ENCODE measurements around the gene SPNS3.

SPNS3 gene

DNA sequence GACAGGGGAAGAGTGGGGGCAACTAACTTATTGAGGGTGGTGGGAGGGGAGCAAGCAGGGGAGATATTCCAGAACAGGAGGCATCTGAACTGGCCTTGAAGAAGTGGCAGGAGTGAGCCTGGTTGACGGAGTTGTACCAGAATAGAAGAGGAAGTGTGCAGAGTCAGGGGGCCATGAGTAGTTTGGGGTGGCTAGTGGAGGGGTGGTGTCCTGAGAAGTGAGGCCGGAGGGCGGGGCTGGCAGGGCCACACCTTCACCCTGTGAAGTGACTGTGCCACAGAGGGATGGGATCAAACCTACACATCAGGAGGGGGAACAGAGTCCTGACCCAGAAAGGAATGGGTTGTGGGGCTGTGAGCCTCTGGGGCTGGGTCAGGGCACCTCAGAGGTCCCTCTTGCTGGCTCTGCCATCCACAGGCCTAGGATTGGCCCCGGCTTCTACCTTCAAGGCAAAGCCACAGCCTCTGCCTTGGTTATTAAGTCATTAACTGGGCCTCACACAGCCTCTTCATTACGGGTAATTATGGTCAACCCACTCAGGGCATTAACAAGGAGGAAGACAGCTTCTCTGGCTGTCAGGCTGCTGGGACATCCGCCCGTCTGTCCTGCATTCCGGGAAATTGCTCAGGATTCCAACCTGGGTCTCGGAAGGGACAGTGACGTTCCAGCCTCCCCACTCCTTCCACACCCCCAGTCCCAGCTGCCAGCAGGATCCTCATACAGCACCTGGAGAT lies 77.6 kb downstream of the SPNS3 start:
- no peak for DNase-seq

DNA sequence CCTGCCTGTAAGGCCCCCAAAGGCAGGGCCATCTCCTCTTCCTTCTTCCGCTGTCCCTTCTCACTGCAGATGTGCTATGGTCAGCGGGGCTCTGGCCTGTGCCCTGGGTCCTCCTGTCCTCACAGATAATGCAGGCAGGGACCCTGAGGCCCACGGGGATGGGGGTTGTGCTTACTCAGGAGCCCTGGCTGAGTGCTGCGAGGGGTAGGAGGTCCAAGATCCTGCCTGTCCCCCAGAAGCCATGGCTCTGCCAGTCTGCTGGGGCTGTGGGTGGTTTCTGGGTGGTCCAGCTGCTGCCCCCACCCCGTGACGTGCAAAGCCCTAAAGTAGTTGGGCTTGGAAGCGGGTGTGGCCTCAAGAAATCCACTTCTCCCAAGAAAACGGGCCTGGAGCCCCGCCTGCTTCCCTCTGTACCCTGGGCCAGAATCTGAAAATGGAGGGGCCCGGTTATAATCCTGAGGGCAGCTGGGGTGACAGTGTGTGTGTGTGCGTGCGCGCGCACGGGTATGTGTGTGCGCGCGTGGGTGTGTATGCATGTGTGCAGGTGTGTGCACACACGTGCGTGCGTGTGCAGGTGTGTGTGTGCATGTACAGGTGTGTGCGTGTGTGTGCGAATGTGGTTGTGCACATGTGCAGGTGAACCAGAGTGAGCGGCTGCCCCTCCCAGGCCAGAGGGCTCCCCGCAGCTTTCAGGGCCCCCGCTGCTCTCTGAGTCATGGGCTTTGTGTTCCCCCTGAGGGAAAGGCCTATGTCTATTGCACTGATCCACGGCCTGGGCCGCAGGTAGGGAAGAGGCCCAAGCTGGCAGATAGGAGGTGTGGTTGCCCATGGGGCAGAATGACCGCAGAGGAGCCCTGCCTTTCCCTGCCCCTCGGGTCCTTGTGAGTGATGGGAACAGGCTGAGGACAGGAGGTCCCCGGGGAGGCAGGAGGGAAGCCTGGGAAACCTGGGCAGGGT lies 78.7 kb downstream of the SPNS3 start:
- DNase-seq, result no peak

DNA sequence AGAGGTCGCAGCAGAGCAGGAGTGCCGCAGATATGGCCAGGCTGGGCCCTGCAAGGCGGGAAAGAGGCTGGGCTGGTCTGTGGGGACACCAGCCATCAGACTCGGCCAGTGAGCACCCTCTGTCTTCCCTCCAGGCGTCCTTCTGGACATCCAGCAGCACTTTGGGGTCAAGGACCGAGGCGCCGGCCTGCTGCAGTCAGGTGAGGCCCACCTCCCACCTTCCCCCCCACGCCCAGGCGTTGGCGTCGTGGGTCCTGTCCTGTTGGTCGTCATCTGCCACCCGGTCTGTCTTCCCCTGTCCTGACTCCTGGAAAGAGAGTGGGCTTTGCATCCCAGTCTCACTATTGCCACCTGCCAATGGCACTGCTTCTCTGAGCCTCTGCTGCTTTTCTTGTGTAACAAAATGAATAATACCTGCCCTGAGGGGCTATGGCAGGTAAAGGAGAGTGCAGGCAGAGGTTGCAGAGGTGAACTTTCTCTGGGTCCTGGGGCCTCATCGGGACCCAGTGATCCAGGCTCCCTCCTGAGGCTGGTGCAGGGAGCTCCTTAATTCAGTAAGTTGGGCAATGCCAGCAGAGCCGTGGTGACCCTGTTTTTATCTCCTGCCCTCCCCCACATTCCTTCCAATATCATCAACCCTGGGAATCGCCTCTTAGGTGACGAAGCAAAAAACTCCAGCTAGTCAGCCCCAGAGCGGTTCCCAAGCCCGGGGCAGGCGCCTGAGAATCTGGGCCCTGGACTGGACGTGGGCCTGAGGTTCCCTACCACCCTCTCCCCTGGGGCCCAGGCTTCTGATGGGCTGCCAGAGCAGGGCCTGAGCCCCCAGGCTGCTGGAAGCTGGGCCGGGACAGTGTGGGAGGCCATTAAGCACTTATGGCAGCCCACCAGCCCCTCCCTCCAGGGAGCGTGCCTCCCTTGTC lies 79.6 kb downstream of the SPNS3 start:
- no peak for DNase-seq

DNA sequence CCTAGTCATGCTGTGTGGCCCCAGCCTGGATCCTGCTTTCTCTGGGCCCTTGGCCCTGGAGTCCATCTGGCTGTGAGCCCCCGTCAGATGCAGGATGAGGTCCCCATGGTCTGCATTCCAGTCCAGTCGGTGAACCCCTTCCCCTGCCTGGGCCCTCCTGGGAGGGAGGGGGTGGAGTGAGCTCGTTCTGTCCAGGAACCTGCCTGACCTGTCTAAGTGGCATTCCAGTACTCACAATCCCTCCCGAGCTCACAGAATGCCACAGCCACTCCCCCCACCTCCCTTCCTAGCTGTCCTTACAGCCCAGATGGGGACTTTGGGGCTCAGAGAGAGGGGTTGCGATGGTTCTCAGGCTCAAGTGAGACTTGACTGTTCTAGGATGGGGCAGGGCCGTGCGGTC lies 80.5 kb downstream of the SPNS3 start:
- no peak for DNase-seq

DNA sequence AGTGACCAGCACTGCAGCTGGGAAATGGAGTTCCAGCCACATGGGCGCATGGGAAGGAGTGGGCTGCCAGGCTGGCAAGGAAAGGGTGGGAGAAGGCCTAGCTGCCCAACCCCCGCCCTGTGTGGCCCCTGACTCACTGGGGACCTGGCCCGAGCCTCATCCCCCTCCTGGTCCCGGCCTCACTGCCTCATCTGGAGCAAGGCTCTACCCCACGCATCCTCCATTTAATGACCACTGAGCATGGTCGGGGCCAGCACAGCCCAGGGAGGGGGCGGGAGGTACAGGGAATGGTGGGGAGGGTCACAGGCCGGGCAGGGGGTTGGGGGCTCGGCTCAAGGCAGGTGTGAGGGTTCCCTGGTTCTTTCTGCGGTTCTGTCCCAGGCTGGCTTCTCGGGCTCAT lies 81.0 kb downstream of the SPNS3 start:
- no peak for DNase-seq

DNA sequence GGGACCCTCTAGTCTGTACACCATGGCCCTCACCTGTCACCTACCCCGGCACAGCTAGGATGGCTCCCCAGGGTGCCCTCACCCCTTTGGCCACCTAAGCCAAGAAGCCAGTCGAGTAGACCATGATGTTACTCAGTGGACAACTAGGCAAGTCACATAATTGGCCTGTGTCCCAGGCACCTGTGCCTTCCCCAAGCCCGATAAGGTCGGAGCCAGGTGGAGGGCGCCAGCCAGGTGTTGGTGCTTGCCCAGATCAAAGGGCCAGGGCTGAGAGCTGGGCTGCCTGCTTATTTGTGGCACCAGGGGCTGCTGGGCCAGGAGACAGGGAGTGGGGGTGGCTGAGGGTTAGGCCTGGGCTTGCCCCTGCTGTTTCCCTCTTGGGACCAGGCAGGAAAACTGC lies 81.8 kb downstream of the SPNS3 start:
- no peak for DNase-seq

DNA sequence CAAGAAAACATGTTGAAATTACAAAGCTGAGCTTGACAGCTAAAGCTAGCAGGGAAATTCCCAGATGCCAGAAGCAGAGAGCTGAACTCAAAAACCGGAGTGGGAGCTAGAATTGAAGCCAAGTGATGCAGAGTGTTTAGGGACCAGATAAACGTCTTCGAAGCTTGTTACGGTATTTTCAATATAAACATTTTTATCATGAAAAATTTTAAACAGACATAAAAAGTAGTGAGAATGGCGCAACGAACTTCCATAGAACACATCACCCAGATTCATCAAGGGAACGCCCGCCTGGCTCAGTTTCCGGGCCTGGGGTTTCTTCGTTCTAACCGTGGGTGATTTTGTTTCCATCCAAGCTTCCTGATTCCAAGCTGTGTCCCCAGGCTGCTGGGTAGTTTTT lies 83.0 kb downstream of the SPNS3 start:
- no peak for DNase-seq

DNA sequence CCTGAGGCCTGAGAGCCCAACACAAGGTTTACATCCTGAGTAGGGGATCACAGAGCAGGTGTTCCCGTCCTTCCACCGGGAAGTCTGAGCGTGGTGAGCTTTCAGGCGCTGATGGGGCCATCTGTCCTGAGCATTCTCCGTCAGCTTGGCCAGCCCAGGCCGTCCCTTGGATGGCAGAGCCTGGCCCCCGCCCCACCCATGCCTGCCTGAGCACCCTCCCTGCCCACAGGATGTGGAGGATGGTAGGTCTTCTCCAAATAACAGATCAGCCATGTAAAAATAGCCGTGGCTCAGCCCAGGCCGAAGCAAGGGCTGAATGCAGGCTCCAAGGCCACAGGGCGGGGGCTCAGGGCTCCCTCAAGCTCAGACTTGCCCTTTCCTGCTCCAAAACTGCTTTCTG lies 85.2 kb downstream of the SPNS3 start:
- DNase-seq, result no peak

DNA sequence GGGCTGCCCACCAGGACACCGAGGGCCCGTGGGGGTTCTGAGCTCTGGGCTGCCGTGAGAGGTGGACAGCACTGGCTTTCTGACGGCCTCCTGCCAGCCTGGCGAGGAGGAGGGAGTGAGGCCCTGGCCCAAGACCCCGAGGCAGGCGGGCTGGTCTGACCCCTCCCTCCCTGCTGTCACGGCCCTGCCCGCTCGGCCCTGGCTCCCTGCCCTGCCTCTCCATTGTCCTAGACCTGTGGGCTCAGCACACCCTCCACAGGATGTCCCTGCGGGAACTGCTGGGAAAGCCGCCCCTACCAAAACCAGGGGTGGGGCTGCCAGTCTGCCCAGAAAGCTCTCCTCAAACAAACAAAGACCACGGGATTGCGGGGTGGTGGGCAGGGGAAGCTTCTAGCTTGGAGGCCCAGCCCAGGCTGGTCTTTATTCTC lies 85.6 kb downstream of the SPNS3 start:
- no peak for DNase-seq

DNA sequence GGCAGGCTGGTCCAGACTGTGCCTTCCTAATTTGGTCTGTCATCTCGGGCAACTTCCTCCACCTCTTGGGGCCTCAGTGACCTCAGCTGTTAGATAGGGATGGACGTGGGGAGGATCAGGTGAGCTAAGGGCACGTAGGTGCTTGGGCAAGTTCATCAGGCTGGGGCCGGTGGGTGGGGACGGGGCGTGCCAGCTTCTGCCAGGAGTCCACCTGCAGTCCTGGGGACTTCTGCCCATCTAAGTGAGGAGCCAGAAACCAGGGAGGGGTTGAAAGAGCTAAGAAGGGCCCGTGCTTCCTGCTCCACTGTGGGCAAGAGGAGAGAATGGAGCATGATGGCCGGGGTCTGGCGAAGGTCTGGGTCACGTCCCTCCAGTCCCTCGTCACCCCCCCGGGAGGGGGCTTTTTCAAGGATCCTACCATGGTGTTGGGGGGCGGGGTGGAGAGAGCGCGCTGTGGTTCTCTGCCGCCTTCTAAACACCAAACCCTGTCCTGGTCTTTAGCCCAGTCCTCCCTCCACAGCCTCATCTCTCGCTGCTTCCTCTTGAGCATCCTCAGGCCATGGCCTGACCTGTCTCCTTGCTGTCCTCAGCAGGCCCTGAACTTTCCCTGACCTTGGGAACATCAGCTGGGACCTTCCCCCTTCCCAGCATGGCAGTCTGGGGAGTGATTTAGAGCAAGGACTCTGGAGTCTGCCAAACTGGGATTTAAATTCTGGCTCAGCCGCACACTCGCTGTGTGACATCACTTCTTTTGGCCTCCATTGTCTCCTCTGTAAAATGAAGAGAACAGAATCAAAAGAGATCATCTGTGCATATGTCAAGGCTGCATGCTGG lies 86.5 kb downstream of the SPNS3 start:
- DNase-seq, result no peak

DNA sequence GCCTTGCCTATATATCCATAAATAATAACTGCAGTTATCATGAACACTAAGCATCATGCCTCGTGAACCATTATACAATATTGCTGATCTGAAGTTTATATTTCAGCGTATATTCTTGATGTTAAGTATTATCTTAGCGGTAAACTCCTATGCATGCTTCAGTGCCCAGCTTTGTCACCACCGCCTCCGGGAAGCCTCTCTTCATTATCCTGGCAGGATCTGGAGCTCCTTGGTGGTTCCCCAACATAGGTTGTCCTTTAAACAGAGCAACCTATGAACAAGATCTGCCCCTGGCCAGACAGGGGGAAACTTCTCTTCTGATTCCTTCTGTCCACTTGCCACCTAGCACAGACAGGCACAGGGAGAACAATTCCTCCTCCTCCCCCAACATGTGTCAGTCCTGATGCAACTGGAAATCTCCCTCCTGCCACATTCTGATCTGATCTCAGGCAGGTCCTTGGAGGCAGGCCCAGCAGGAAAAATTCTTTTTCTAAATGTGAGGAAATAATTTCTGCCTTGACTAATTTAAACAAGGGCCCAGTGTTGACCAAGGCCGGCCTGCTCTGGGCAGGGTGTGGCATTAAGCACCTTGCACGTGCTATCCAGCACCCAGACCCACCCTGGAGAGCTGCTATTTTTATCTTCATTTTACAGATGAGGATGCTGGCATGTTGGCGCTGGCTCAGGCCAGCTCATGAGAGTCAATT lies 87.3 kb downstream of the SPNS3 start:
- DNase-seq, result no peak

DNA sequence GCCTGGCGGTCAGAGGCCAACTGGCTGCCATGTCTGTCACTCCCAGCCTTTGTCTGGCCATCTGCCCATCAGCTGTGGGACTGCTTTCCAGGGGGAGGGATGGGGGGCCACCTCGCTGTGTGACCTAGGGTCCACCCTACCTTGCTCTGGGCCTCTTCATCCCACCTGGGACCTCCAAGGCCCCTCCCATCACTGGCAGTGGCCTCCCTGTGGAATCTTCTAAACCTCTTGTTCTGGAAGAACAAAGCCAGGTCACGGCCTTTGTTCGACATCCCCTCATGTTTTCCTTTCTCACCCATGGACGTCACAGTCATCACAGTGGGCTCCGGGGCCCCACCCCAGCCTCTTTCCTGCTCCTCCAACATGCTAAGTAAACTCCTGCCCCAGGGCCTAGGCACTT lies 88.9 kb downstream of the SPNS3 start:
- no peak for DNase-seq

DNA sequence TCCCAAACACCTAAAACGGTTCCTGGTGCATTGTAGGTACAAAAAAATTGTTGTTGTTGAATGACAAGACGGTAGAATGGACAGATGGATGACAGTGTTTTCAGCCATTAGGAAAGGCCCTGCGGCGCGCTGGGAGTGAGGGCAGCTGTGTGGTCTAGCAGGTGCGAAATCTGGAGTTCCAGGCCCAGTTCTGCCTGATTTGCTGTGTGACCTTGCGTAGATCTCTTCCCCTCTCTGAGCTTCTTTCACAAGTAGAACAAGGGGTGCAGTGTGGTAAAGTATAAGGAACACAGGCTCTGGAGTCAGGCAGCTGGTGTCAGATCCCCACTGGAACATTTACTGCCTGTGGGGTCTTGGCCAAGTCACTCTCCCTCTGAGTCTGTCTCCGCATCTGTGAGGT lies 90.2 kb downstream of the SPNS3 start:
- no peak for DNase-seq

DNA sequence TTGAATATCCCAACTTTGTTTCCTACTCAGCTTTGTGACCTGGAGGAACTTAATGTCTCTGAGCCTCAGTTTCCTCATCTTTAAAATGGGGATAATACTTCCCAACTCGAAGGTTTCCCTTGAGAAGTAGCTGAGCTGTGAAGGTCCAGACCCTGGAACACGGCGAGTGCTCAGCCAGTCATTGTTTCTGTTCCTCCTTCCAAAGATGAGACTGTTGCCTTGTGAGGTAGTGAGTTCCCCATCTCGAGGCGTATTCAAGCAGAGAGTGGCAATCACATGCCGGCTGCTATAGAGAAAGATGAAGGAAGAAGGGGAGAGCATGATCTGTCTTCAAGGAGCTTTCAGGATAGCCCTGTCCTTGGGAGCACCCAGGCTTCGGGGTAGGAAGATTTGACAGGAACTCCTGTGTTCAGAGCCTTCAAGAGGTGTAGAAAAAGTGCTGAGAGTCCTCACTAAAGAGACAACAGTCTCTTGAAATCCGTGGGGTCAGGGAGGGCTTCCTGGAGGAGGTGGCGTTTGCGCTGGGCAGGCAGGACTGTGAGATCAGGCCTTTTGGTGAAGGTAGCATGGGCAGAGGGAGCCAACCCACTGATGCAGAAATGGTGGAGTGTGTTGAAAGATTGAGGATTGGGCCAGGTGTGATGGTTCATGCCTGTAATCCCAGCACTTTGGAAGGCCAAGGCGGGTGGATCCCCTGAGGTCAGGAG lies 92.1 kb downstream of the SPNS3 start:
- DNase-seq, result no peak

DNA sequence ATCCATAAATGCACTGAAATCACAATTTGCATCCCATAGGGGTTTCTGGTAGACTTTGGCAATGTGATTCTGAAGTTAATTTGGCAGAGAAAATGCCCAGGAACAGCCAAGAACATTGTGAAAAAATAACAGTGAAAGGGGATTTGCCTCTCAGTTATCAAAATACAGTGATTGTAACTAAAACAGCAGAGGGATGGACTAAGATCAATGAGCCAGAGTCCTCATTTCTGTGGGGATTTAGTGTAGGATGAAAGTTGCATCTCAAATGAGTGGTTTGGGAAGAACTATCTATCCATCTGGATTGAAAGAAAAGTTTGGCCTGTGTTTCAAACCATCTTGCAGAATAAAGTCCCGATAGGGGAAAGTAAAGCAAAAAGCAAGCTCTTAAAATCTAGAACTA lies 93.4 kb downstream of the SPNS3 start:
- DNase-seq, result no peak

DNA sequence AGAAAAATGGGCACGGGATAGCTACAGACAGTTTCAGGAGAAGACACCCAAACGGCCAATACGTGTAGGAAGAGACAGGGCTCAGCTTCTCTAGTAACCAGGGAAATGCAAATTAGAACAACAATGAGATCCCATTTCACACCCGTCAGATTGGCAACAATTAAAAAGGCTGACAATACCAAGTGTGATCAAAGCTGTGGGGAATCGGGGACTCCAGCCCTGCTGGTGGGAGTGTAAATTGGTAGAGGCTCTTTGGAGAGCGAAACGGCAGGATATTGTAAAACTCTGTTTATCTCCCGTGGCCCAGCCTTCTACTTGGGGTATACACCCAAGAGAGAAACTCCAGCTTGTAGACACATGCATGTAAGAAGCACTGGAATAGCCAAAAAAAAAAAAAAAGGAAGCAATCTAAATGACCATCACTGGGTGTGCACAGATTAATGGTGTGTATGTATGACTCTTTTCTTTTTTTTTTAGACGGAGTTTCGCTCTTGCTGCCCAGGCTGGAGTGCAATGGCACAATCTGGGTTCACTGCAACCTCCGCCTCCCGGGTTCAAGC lies 93.9 kb downstream of the SPNS3 start:
- no peak for DNase-seq

DNA sequence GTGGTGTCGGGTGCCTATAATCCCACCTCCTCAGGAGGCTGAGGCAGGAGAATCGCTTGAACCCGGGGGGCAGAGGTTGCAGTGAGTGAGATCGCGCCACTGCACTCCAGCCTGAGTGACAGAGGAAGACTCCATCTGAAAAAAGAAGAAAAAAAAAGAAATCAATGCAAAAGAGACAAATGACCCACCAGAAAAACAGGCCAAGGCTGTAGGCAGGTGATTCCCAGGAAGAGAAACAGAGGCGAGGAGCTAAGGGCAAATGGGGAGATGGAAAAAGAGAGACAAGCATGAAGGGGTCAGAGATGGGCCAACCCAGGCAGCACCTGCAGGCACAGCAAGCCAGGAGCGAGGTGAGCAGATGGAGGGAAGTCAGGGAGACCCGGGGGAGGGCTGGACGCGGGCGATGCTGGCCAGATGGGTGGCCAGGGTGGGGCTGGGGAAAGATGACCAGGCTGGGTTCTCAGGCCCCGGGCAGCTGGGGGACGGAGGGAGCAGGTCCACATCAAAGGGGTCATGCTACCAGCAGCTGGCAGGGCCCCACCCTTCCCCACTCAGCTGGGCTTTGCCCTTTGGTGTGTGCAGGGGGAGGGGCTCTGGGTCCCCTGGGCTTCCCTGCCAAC lies 95.9 kb downstream of the SPNS3 start:
- DNase-seq, result no peak

DNA sequence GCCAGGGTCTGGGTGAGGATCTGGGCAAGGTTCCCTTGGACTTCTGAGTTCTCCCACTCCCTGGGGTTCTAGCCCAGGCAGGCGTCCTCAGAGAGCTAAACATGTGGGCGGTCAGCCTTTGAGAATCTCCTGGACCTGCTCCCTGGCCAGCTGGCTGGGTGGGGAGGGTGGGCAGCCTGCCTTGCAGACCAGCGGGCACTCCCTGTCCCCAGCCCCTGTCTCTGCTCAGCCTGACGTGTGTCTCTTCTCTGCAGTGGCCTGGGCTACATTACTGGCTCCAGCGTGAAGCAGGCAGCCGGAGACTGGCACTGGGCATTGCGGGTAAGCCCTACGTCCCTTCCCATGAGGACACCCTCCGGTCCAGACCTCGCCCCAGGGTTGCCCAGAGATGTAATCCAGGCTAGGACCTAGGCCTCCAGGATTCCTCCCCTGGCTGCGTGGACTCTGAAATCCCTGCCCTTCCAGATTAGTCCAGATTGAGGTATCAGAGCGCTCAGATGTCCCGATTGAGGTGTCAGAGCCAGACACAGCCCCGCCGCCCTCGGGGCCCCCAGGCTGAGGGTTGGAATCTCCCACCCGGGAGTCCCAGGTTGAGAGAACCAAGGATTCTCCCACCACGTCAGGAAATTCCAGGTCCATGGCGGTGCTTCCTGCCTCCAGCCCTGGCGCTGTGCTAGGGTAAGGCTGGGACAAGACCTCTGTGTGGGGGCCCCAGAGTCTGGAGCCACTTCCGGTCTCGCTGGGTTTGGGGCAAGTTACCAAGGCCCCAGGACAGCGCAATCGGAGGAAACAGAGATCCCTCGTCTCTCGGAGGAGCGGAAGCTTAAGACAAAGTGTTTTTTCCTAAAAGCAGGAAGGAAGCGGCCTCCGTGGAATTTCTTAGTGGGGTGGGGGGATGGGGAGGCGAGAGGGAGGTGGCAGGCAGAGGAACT lies 97.3 kb downstream of the SPNS3 start:
- DNase-seq, result no peak

Measured in GOT3 (cell line).